Coronary artery (tissue), 2 donors: ENCODE data around the gene CSTPP1.

ENCODE experiments used
- DNase-seq: peaks from one replicate; pipeline ENCODE4 v3.0.0-alpha.2; 2017; ENCODE audit warnings: low spot score
- H3K27ac ChIP-seq, 2 donors: fragments of 200-600 bp; sonication (generic); one replicate each; pipeline ENCODE4 v1.5.1; 2016 to 2019
- H3K4me3 ChIP-seq: fragments of 200-600 bp; sonication (generic); 2 replicates; pipeline ENCODE4 v1.5.1; 2016; ENCODE audit warnings: mild to moderate bottlenecking, moderate library complexity
- TF ChIP-seq, protein P1 (sequence below): fragments of 200-600 bp; sonication (generic); IDR thresholded peaks from one replicate; pipeline ENCODE4 v1.5.1; 2019; ENCODE audit warnings: antibody characterized with exemption

The CSTPP1 gene

DNA sequence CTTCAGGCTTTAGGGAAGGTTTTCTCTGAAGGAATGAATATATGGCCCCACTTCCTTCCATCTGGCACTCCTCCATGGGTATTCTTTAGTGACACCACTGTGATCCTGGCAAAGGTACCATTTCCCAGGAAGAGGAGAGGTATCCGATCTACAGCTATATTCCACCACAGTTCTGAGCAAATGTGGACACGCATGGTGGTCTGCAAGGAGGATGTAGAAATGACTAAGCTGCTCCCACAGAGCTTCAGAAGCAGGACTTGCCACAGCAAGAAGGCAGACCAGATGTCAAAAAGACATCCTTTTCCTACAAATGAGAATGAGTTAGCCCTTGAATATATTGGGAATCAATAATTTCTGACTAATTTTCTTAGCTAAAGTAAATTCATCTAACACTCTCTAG, 194.6 kb downstream of the CSTPP1 start:
- H3K4me3 ChIP-seq: no peak overlapping the region
- no peak for DNase-seq
- TF ChIP-seq, protein P1, sequence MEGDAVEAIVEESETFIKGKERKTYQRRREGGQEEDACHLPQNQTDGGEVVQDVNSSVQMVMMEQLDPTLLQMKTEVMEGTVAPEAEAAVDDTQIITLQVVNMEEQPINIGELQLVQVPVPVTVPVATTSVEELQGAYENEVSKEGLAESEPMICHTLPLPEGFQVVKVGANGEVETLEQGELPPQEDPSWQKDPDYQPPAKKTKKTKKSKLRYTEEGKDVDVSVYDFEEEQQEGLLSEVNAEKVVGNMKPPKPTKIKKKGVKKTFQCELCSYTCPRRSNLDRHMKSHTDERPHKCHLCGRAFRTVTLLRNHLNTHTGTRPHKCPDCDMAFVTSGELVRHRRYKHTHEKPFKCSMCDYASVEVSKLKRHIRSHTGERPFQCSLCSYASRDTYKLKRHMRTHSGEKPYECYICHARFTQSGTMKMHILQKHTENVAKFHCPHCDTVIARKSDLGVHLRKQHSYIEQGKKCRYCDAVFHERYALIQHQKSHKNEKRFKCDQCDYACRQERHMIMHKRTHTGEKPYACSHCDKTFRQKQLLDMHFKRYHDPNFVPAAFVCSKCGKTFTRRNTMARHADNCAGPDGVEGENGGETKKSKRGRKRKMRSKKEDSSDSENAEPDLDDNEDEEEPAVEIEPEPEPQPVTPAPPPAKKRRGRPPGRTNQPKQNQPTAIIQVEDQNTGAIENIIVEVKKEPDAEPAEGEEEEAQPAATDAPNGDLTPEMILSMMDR: no peak
- H3K27ac ChIP-seq: no peak overlapping the region

DNA sequence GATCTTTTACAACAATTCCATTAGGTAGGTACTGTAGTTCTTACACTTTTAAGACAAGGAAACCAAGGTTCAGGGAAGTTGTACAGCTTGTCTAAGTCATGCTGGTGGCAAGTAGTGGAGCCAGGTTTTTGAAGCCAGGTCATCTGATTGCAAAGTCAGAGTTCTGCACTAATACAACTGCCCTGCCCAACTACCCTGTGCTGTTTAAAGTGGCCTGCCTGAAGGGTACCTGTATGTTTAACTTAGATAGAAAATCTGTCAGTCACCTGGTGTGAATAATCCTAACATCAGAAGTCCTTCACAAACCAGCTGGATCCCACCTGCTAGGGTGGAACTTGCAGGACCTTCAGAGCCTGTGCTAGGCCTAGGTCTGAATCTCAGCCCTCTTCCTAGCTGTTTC, 195.9 kb downstream of the CSTPP1 start:
- Histone ChIP-seq H3K4me3 (no peak overlapping the region), H3K27ac (no peak overlapping the region)
- no peak for DNase-seq
- TF ChIP-seq, protein P1: no peak

DNA sequence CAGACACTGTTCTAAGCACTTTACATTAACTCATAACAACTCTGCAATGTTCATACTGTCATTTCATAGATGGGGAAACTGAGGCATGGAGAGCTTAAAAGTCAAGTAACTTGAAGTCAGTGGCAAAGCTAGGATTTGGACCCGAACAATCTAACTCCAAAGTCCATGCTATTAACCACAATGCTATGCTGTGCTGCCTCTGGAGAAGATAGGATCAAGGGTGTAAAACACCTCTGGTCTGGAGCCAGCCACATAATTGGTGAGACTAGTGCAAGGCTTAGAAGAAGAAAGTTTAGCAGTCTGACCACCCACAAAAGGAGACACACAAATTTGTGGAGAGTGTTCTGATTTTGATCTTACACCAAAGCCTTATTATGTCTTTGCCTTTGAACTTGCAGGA, 196.4 kb downstream of the CSTPP1 start:
- no peak for DNase-seq
- no peak overlapping the region for H3K4me3 ChIP-seq
- TF ChIP-seq, protein P1: no peak
- H3K27ac ChIP-seq: no peak overlapping the region

DNA sequence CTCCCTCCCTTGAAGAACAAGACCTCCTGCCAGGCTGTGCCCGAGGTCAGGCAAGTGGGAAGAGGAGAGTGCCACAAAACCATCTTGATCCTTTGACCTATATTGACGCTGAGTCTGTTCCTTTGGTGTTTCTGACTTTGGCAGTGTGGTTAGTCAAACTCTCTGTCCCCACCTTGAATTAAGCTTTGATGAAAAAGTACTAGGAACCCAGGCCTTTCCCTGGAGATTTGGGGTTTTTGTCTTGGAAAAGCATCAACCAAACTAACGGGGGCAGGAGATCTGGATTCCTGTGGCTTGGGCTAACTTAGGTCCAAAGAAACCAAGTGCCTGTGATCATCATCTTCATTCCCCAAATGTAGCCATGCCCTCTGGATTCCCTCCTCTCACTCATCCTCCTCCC, 199.8 kb downstream of the CSTPP1 start:
- no peak overlapping the region for H3K27ac ChIP-seq
- TF ChIP-seq, protein P1: no peak

DNA sequence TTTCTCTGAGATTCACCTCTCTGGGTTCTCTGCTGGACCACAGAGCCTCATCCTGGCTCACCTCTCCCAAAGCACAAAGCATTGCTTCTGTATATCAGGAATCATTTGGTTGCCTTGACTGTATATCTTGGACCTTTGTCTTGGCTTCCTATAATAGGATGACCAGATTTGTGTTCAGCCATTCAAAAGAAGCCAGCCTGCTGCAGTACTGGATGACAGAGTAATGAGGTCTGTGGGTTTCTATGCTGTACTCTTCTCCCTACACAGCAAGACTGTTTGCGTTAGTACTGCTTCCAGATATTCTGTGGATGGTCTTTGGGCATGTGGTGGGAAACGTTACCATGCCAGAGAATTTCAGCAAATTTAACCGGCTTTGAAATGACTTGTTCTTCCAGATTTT, 200.4 kb downstream of the CSTPP1 start:
- no peak for DNase-seq
- TF ChIP-seq, protein P1: no peak
- no peak overlapping the region for H3K27ac ChIP-seq
- H3K4me3 ChIP-seq: no peak overlapping the region

More for the DNA sequence above, 199.8 kb downstream of the CSTPP1 start:
- H3K4me3 ChIP-seq: no peak overlapping the region
- DNase-seq: no peak

DNA sequence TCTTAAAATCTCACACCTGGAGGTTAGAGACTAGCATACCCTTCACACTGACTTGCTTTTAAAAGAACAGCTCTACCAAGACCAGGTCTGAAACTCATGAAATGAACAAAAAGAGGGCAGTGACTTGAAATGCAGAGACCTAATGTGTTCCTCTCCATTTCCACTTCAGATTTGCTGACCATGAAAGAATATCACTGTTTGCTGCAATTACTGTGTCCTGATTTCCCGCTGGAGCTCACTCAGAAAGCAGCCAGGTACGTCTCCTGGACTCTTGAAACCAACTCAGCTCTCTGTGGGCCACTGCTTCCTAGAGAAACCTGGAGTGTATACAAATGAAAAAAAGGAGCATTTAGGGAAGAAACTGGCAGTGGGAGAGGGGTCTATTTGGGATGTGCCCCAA, 200.9 kb downstream of the CSTPP1 start:
- Histone ChIP-seq H3K27ac (no peak overlapping the region), H3K4me3 (no peak overlapping the region)
- TF ChIP-seq, protein P1: no peak
- no peak for DNase-seq

DNA sequence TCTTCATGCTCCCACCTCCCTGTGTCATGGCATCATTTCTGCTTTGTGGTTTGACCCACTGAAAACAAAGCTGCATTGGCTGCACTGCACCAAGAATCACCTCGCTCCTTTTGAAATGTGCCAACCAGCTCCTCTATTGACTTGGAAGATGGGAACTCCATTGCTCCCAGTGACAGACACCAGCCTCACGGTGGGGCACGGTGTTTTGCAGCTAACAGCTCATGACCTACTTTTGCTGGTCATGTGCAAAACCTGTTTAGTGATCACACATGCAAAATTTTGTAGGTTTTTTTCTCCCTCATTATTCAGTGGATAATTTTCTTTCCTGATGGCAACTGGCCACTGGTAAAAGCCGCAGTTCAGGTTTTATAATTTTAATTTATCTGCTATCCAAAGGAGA, 203.3 kb downstream of the CSTPP1 start:
- Histone ChIP-seq H3K4me3 (no peak overlapping the region), H3K27ac (no peak overlapping the region)
- TF ChIP-seq, protein P1: no peak
- no peak for DNase-seq
